HCT116 (cell line): ENCODE data around the gene PIM3. TPM values are rescaled to one million over a fixed set of nuclear protein-coding genes. Genes with fewer than 3 reads are reported as not detected.

Experiments used
- ATAC-seq: fragments of 200-7000 bp; cut with Tn5 transposase; 2 replicates; pipeline ENCODE4 v1.9.1; 2020; ENCODE audit warnings: mild to moderate bottlenecking, moderate library complexity
- BruUV-seq: library from RNA; stranded (reverse); fragments of 400-500 nt; replicated peaks from 2 replicates; lab custom pipeline; 2021; lab: Mats Ljungman, UMichigan
- CTCF ChIA-PET: fragments of 300-600 bp; sonication (Branson Sonifier 250); formaldehyde crosslinking; loops from one replicate; lab custom pipeline; 2021; ENCODE audit warnings: antibody characterized with exemption; lab: Charles Lee
- POLR2A ChIA-PET: fragments of 300-600, 350-600 bp; sonication (Branson Sonifier 250); formaldehyde crosslinking; loops from one replicate; lab custom pipeline; 2021; ENCODE audit warnings: antibody characterized with exemption; lab: Charles Lee
- RAD21 ChIA-PET, 2 experiments: fragments of 300-600 bp; sonication (Branson Sonifier 250); formaldehyde crosslinking; loops; one replicate each; lab custom pipeline; 2023; ENCODE audit warnings: low total read pairs in 2 of 2; ENCODE audit not compliant: uncharacterized antibody in 2 of 2, unreplicated experiment in 2 of 2, low non-redundant PET in 1 of 2; lab: Charles Lee
- DNase-seq: peaks from one replicate; pipeline ENCODE4 v3.0.0-alpha.2; 2010; ENCODE audit warnings: low read depth, low spot score
- H2AFZ ChIP-seq: fragments of 200-600 bp; shearing (Covaris generic), sonication (generic); 2 replicates; pipeline ENCODE4 v1.6.1; 2017; ENCODE audit warnings: low read depth, mixed run types, mixed read lengths, antibody characterized with exemption, low read length; ENCODE audit not compliant: poor library complexity, severe bottlenecking
- H3K27ac ChIP-seq: 2 replicates; pipeline ENCODE4 v1.5.1; 2012; ENCODE audit warnings: low read depth, low read length
- H3K27me3 ChIP-seq: fragments of 200-600 bp; sonication (generic); 2 replicates; pipeline ENCODE4 v1.6.1; 2016; ENCODE audit warnings: mixed run types, low read length, mixed read lengths; ENCODE audit not compliant: insufficient read depth
- H3K36me3 ChIP-seq, 2 experiments: fragments of 200-500 bp in 1 of 2; fragments of 200-600 bp in 1 of 2; sonication (Bioruptor generic) in 1 of 2; sonication (generic) in 1 of 2; 2 replicates each; pipeline versions ENCODE4 v1.5.1 to v1.6.1; 2014 to 2016; ENCODE audit warnings: low read length in 2 of 2, inconsistent platforms in 1 of 2, mixed read lengths in 1 of 2, mixed run types in 1 of 2; ENCODE audit not compliant: insufficient read depth in 2 of 2, control insufficient read depth in 1 of 2
- H3K4me1 ChIP-seq, 2 experiments: fragments of 200-600 bp in 1 of 2; sonication (generic) in 1 of 2; 2 replicates each; pipeline versions ENCODE4 v1.5.1 to v1.6.1; 2012 to 2017; ENCODE audit warnings: low read length in 2 of 2, inconsistent platforms in 1 of 2, mild to moderate bottlenecking in 1 of 2, mixed read lengths in 1 of 2, mixed run types in 1 of 2, moderate library complexity in 1 of 2; ENCODE audit not compliant: insufficient read depth in 2 of 2, control insufficient read depth in 1 of 2
- H3K4me2 ChIP-seq: fragments of 200-600 bp; sonication (generic); 2 replicates; pipeline ENCODE4 v1.6.1; 2017; ENCODE audit warnings: mixed run types, low read length, mixed read lengths
- H3K4me3 ChIP-seq, 2 experiments: fragments of 200-600 bp in 1 of 2; sonication (generic) in 1 of 2; replicated peaks in 1 of 2; 2 replicates each; pipeline ENCODE4 v1.5.1; 2011 to 2016; ENCODE audit warnings: low read length in 2 of 2, control low read depth in 1 of 2, low read depth in 1 of 2, mild to moderate bottlenecking in 1 of 2, mixed read lengths in 1 of 2, mixed run types in 1 of 2
- H3K79me2 ChIP-seq: fragments of 200-600 bp; sonication (generic); 2 replicates; pipeline ENCODE4 v1.6.1; 2017; ENCODE audit warnings: mild to moderate bottlenecking, mixed run types, low read length, moderate library complexity, mixed read lengths; ENCODE audit not compliant: insufficient read depth
- H3K9ac ChIP-seq: fragments of 200-600 bp; sonication (generic); 2 replicates; pipeline ENCODE4 v1.6.1; 2016; ENCODE audit warnings: low read length, mixed read lengths
- H3K9me2 ChIP-seq: fragments of 200-600 bp; sonication (generic), shearing (Covaris generic); 2 replicates; pipeline ENCODE4 v1.6.1; 2017; ENCODE audit warnings: mixed run types, mild to moderate bottlenecking, moderate library complexity; ENCODE audit not compliant: insufficient read depth
- H3K9me3 ChIP-seq, 2 experiments: fragments of 200-500 bp in 1 of 2; fragments of 200-600 bp in 1 of 2; sonication (Bioruptor generic) in 1 of 2; sonication (generic) in 1 of 2; 2 replicates each; pipeline ENCODE4 v1.6.1; 2014 to 2017; ENCODE audit warnings: low read length in 2 of 2, mixed read lengths in 2 of 2, inconsistent platforms in 1 of 2, low read depth in 1 of 2, mild to moderate bottlenecking in 1 of 2, mixed run types in 1 of 2, moderate library complexity in 1 of 2; ENCODE audit not compliant: control insufficient read depth in 1 of 2, insufficient read depth in 1 of 2
- H4K20me1 ChIP-seq: fragments of 200-600 bp; sonication (generic), shearing (Covaris generic); 2 replicates; pipeline ENCODE4 v1.6.1; 2017; ENCODE audit warnings: mixed run types, mild to moderate bottlenecking, moderate library complexity; ENCODE audit not compliant: insufficient read depth
- CBX3 ChIP-seq: IDR thresholded peaks from 2 replicates; pipeline ENCODE4 v1.6.1; 2012; ENCODE audit warnings: low read depth
- EGR1 ChIP-seq: IDR thresholded peaks from 2 replicates; pipeline ENCODE4 v1.6.1; 2012; ENCODE audit warnings: low read depth
- ELF1 ChIP-seq: IDR thresholded peaks from 2 replicates; pipeline ENCODE4 v1.6.1; 2012; ENCODE audit warnings: low read depth, borderline replicate concordance
- EZH2 ChIP-seq: fragments of 200-600 bp; sonication (generic); IDR thresholded peaks from 2 replicates; pipeline ENCODE4 v1.6.1; 2017; ENCODE audit warnings: antibody characterized with exemption, mixed run types
- JUND ChIP-seq: IDR thresholded peaks from 2 replicates; pipeline ENCODE4 v1.6.1; 2012
- POLR2A ChIP-seq: IDR thresholded peaks from 2 replicates; pipeline ENCODE4 v1.7.0; 2011; ENCODE audit warnings: borderline replicate concordance; ENCODE audit not compliant: insufficient read depth, insufficient read length; ENCODE audit errors: extremely low read depth
- RAD21 ChIP-seq: IDR thresholded peaks from 2 replicates; pipeline ENCODE4 v1.6.1; 2012; ENCODE audit warnings: low read depth, mild to moderate bottlenecking
- SIN3A ChIP-seq: IDR thresholded peaks from 2 replicates; pipeline ENCODE4 v1.6.1; 2012; ENCODE audit warnings: low read depth
- SRF ChIP-seq: IDR thresholded peaks from 2 replicates; pipeline ENCODE4 v1.6.1; 2012; ENCODE audit warnings: low read depth
- YY1 ChIP-seq: IDR thresholded peaks from 2 replicates; pipeline ENCODE4 v1.6.1; 2011; ENCODE audit warnings: low read length, low read depth, moderate library complexity, mild to moderate bottlenecking; ENCODE audit not compliant: insufficient replicate concordance; ENCODE audit errors: extremely low read depth
- ZNF274 ChIP-seq: fragments of 200-500 bp; sonication (Bioruptor generic); IDR thresholded peaks from 2 replicates; pipeline ENCODE4 v1.6.1; 2014; ENCODE audit warnings: mild to moderate bottlenecking, low read depth, low read length, inconsistent platforms
- intact Hi-C: fragments of 100-400 bp; cut with micrococcal nuclease; formaldehyde crosslinking; loops from 2 replicates; pipeline ENCODE4 v1.10.0; 2022
- total RNA-seq: library from RNA; stranded (reverse); gene quantifications from one replicate; pipeline ENCODE4 v1.2.1, GENCODE V29; 2021; ENCODE audit not compliant: unreplicated experiment
- TF ChIP-seq, protein P1 (sequence below): IDR thresholded peaks from 2 replicates; pipeline ENCODE4 v1.6.1; 2012; ENCODE audit warnings: low read depth
- TF ChIP-seq, protein P2 (sequence below): IDR thresholded peaks from 2 replicates; pipeline ENCODE4 v1.6.1; 2012
- TF ChIP-seq, protein P3 (sequence below), 3 experiments: fragments of 200-600 bp in 1 of 3; sonication (generic) in 1 of 3; IDR thresholded peaks in 2 of 3; conservative IDR thresholded peaks in 1 of 3; 2 replicates each; pipeline ENCODE4 v1.5.1; 2012 to 2017; ENCODE audit warnings: low read depth in 2 of 3, low read length in 2 of 3, antibody characterized with exemption in 1 of 3, borderline replicate concordance in 1 of 3, control low read depth in 1 of 3, mild to moderate bottlenecking in 1 of 3, mixed read lengths in 1 of 3, mixed run types in 1 of 3, moderate library complexity in 1 of 3; ENCODE audit not compliant: insufficient read depth in 1 of 3

The PIM3 gene
- total RNA-seq, 1 experiment from 2014 or later, result 116 TPM

DNA sequence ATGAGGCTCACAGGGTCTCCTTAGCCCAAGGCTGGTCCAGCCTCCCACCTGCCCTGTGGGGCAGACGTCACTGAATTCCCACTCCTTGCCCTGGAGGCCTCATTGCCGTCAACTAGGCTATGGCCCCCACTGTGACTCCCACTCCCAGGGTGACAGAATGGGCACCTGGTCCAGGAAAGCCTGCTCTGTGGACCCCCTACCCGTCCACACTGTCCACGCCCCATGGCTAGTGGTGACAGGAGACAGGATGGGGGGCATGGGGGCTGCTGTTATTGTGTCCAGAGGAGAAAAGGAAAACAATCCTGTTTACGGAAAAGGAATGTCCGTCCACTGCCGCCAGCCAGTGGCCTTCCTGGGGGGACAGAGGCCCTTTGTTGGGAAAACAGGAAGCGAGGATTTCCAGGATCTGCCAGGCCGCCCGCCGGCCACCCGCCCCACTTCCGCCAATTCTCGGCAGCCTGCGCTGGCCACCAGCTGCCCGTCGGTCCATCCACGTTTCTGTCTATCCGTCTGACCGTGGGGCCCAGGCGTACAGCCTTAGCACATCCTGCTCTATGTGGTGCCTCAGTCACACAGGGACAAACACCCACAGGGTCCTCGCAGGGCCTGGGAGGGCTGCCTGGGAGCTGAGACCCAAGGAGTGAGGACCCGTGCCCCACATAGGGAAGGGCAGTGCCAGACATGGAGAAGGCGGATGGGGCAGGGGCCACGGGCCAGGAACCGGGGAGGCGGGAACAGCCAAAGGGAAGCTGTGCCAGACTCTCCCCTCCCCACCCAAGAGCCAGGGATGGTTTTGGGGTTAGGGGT is 22.6 kb upstream of the PIM3 start (continued):
- TF ChIP-seq, protein P1, sequence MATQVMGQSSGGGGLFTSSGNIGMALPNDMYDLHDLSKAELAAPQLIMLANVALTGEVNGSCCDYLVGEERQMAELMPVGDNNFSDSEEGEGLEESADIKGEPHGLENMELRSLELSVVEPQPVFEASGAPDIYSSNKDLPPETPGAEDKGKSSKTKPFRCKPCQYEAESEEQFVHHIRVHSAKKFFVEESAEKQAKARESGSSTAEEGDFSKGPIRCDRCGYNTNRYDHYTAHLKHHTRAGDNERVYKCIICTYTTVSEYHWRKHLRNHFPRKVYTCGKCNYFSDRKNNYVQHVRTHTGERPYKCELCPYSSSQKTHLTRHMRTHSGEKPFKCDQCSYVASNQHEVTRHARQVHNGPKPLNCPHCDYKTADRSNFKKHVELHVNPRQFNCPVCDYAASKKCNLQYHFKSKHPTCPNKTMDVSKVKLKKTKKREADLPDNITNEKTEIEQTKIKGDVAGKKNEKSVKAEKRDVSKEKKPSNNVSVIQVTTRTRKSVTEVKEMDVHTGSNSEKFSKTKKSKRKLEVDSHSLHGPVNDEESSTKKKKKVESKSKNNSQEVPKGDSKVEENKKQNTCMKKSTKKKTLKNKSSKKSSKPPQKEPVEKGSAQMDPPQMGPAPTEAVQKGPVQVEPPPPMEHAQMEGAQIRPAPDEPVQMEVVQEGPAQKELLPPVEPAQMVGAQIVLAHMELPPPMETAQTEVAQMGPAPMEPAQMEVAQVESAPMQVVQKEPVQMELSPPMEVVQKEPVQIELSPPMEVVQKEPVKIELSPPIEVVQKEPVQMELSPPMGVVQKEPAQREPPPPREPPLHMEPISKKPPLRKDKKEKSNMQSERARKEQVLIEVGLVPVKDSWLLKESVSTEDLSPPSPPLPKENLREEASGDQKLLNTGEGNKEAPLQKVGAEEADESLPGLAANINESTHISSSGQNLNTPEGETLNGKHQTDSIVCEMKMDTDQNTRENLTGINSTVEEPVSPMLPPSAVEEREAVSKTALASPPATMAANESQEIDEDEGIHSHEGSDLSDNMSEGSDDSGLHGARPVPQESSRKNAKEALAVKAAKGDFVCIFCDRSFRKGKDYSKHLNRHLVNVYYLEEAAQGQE, result no peak
- no peak for TF ChIP-seq YY1
- no peak for TF ChIP-seq ELF1
- TF ChIP-seq JUND, result no peak
- TF ChIP-seq POLR2A, result no peak
- TF ChIP-seq SIN3A, result no peak
- TF ChIP-seq CBX3, result no peak
- no peak for TF ChIP-seq EZH2
- TF ChIP-seq EGR1, result no peak

DNA sequence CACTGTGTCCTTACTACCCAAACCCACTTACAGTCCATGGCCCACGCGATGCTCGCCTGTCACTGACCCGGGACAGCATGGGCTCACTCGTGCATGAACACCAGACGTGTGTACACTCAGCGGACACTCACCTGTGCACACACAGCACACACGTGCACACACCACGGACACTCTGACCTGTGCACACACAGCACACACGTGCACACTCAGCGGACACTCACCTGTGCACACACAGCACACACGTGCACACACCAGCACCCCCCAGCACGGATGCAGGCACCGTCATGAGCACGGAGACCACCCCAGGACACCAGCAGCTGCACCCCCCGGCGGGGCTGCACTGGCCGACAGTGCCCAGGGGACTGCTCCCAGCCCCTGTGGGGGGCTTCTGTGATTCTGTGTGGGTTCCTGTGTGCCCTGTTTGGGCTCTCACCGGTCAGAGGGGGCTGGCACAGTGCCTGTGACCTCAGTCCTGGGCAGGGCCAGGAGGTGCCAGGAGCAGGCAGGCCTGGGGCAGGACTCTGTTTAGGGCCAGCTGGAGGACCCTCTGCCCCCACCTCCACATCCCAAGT is 21.9 kb upstream of the PIM3 start:
- no peak overlapping the region for H3K4me2 ChIP-seq
- no peaks in the 10 kb centered on the region for H4K20me1 ChIP-seq
- DNase-seq, result no peak
- ChIA-PET POLR2A (no interaction called here), RAD21 (no interaction called here), CTCF (no interaction called here)
- H3K9me2 ChIP-seq, result no peaks in the 10 kb centered on the region
- ATAC-seq, result no peak
- H3K4me1 ChIP-seq, result peaks cover 21 to 27% of the 10 kb centered on the region in 2 experiments
- intact Hi-C loops, result loop anchor here (10.0 kb wide), 1 partner anchor 266 kb away; the partner anchor contains the start of gene SELENOO
- no peak overlapping the region for H3K27ac ChIP-seq
- no TSS peak for BruUV-seq
- no peaks in the 10 kb centered on the region for H3K9me3 ChIP-seq
- no peaks in the 10 kb centered on the region for H3K79me2 ChIP-seq
- H3K36me3 ChIP-seq, result no peaks in the 10 kb centered on the region
- H3K4me3 ChIP-seq, result no peak overlapping the region
- H2AFZ ChIP-seq, result no peak overlapping the region
- no peak overlapping the region for H3K9ac ChIP-seq
- no peaks in the 10 kb centered on the region for H3K27me3 ChIP-seq
- TF ChIP-seq, protein P2, sequence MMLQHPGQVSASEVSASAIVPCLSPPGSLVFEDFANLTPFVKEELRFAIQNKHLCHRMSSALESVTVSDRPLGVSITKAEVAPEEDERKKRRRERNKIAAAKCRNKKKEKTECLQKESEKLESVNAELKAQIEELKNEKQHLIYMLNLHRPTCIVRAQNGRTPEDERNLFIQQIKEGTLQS, result no peak
- TF ChIP-seq ZNF274 (no peak), RAD21 (no peak), EZH2 (no peak), SIN3A (no peak), SRF (no peak), YY1 (no peak)
- TF ChIP-seq, protein P3, sequence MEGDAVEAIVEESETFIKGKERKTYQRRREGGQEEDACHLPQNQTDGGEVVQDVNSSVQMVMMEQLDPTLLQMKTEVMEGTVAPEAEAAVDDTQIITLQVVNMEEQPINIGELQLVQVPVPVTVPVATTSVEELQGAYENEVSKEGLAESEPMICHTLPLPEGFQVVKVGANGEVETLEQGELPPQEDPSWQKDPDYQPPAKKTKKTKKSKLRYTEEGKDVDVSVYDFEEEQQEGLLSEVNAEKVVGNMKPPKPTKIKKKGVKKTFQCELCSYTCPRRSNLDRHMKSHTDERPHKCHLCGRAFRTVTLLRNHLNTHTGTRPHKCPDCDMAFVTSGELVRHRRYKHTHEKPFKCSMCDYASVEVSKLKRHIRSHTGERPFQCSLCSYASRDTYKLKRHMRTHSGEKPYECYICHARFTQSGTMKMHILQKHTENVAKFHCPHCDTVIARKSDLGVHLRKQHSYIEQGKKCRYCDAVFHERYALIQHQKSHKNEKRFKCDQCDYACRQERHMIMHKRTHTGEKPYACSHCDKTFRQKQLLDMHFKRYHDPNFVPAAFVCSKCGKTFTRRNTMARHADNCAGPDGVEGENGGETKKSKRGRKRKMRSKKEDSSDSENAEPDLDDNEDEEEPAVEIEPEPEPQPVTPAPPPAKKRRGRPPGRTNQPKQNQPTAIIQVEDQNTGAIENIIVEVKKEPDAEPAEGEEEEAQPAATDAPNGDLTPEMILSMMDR (IDR thresholded peaks at IDR 0.05 in 2 of 3, conservative IDR thresholded peaks at IDR 0.05 in 1 of 3; ENCODE audit: borderline replicate concordance in 1 of 3, insufficient read depth in 1 of 3, low read depth in 2 of 3, low read length in 2 of 3), result no peak
- TF ChIP-seq, protein P1, result no peak
